ENCODE measurements around the gene SPSB1.

GRCh38 chr1:9397047-9397446 is 104.4 kb downstream of the SPSB1 start:
- no peak for TF ChIP-seq EZH2 (IDR thresholded peaks at IDR 0.05; ENCODE audit: insufficient read depth, poor library complexity, severe bottlenecking)
- TF ChIP-seq EZH2phosphoT487 (IDR thresholded peaks at IDR 0.05; ENCODE audit: insufficient read depth, low read depth): no peak
